Pancreas (tissue), 10 donors: ENCODE results near the gene ZFYVE28. TPM values are rescaled to one million over a fixed set of nuclear protein-coding genes. Genes with fewer than 3 reads are reported as not detected.

Source experiments
- ATAC-seq, 4 donors: fragments of 200-7000 bp; cut with Tn5 transposase; one replicate each; pipeline versions ENCODE4 v1.8.0 to v1.9.1; 2020; ENCODE audit warnings: mild to moderate bottlenecking in 4 of 4, moderate library complexity in 4 of 4
- DNase-seq, 6 donors: peaks; one replicate each; pipeline ENCODE4 v3.0.0-alpha.2; 2020
- FAIRE-seq: peaks from 2 replicates; lab custom pipeline; 2012; peaks lifted over from hg19 to GRCh38; lab: Jason Lieb, UNC
- H3K27ac ChIP-seq, 4 donors: fragments of 200-600 bp; sonication (generic); 1 replicate in 3 of 4; 2 replicates in 1 of 4; pipeline versions ENCODE4 v1.5.0 to v1.8.0; 2020
- H3K27me3 ChIP-seq, 4 donors: fragments of 200-600 bp; one replicate each; pipeline ENCODE4 v1.8.0; 2021
- H3K36me3 ChIP-seq, 3 donors: fragments of 200-600 bp; sonication (generic) in 1 of 3; one replicate each; pipeline versions ENCODE4 v1.5.0 to v1.8.0; 2020 to 2021
- H3K4me1 ChIP-seq, 3 donors: fragments of 200-600 bp; one replicate each; pipeline ENCODE4 v1.8.0; 2021
- H3K4me3 ChIP-seq, 4 donors: fragments of 200-600 bp; sonication (generic) in 2 of 4; one replicate each; pipeline versions ENCODE4 v1.5.0 to v1.8.0; 2020 to 2021
- H3K9me3 ChIP-seq, 4 donors: fragments of 200-600 bp; one replicate each; pipeline ENCODE4 v1.8.0; 2021
- WGBS, 2 donors: extraction: QIAGEN DNeasy Blood & Tissue Kit; methylation state at CpG; one replicate each; pipeline ENCODE4 v1.1.7; 2013; 5-methylcytosine and 5-hydroxymethylcytosine counted together
- intact Hi-C, 3 donors: fragments of 100-400 bp; cut with DNase I; formaldehyde crosslinking; loops; one replicate each; pipeline versions ENCODE4 v1.11.1 to v1.14.2; 2022
- polyA plus RNA-seq, 2 donors: library from polyadenylated mRNA; stranded (reverse); fragments of 200-250 nt; gene quantifications; one replicate each; pipeline ENCODE4 v1.2.3, GENCODE V29; 2013
- total RNA-seq, 6 donors: library from RNA; stranded (reverse); fragmentation: NEBNext Ultra II Directional in 4 of 6; extraction: Animal tissue kit (Norgen Biotek cat#: 25700) in 4 of 6; gene quantifications; one replicate each; pipeline versions ENCODE4 v1.2.1 to v1.2.4, GENCODE V29; 2021 to 2023
- TF ChIP-seq, protein P1 (sequence below), 4 donors: fragments of 200-600 bp; sonication (generic) in 3 of 4; IDR thresholded peaks; one replicate each; pipeline versions ENCODE4 v1.5.0 to v1.8.0; 2021; ENCODE audit warnings: antibody characterized with exemption in 4 of 4
- donor health status: healthy with polysubstance abuse.
- donor health status: DM: no; HTN: no; CAD: no; lungs with moderate emphysema.
- donor health status: DM: no; HTN: no; CAD: no.
- donor health status: control.
- donor health status: control.
- donor health status: Bipolar disorder and iron deficiency.
- donor health status: DM: yes; HTN: yes; CAD: no.
- donor health status: DM: no; HTN: no; CAD: no.
- donor health status: DM: no; HTN: no; CAD: no.
- donor health status: DM: yes; HTN: yes; CAD: no.

The ZFYVE28 gene
- total and polyA plus RNA-seq, 8 donors: 3.8 to 13.4 (median 6.0) TPM

DNA sequence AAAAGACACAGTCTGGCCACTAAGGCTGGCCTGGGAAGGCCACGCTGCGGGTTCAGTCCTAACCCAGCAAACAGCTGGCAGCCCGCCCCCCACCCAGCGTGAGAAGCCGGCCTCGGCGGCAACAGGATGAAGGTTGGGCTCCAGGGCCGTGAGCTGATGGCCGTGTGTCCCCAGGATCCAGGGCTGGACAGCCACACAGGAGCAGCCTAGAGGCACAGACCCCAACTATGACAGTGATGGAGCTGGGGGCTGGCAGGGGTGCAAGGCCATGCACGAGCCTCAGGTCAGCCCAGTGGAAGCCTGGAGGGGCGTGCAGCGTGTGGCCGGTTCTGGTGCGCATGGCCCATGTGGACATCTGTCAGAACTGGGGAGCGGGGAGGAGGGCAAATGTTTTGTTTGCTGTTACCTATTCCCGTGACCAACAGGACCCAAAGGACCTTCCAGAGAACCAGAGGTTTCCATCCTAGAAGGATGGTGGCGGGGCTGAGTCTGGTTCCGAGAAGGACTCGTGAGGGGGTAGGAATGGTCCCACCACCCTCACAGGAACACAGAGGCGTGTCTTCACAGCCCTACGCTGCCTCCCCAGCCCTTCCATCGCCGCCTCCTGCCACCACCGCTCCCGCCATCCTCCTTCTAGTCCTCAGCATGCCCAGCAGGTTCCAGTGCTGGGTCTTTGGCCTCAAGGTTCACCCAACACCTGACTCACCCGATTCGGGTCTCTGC lies 46.5 kb downstream of the ZFYVE28 start:
- TF ChIP-seq, protein P1, sequence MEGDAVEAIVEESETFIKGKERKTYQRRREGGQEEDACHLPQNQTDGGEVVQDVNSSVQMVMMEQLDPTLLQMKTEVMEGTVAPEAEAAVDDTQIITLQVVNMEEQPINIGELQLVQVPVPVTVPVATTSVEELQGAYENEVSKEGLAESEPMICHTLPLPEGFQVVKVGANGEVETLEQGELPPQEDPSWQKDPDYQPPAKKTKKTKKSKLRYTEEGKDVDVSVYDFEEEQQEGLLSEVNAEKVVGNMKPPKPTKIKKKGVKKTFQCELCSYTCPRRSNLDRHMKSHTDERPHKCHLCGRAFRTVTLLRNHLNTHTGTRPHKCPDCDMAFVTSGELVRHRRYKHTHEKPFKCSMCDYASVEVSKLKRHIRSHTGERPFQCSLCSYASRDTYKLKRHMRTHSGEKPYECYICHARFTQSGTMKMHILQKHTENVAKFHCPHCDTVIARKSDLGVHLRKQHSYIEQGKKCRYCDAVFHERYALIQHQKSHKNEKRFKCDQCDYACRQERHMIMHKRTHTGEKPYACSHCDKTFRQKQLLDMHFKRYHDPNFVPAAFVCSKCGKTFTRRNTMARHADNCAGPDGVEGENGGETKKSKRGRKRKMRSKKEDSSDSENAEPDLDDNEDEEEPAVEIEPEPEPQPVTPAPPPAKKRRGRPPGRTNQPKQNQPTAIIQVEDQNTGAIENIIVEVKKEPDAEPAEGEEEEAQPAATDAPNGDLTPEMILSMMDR (IDR thresholded peaks at IDR 0.05): no peak
- Histone ChIP-seq H3K27ac (no peak overlapping the region), H3K4me3 (no peak overlapping the region), H3K27me3 (no peaks in the 10 kb centered on the region), H3K9me3 (no peaks in the 10 kb centered on the region), H3K4me1 (no peaks in the 10 kb centered on the region), H3K36me3 (no peaks in the 10 kb centered on the region)
- DNase-seq: peak in 1 of 6 donors; percentile 26
- ATAC-seq: no peak
- intact Hi-C loops: no loop called here
- 83 to 86% methylated on average over 27 of the region's 27 CpGs for WGBS, 2 donors
- no peak for FAIRE-seq

- Histone ChIP-seq H3K9me3 (no peaks in the 10 kb centered on the region), H3K4me3 (no peak overlapping the region), H3K36me3 (no peaks in the 10 kb centered on the region), H3K27ac (no peak overlapping the region), H3K4me1 (no peaks in the 10 kb centered on the region), H3K27me3 (no peaks in the 10 kb centered on the region)
- TF ChIP-seq, protein P1 (IDR thresholded peaks at IDR 0.05): no peak
- FAIRE-seq (no peak), DNase-seq (no peak), ATAC-seq (no peak)
- 87 to 91% methylated on average over 26 of the region's 26 CpGs for WGBS, 2 donors
- intact Hi-C loops: no loop called here
Observed at GRCh38 chr4:2370597-2371320, 47.7 kb downstream of the ZFYVE28 start.

DNA sequence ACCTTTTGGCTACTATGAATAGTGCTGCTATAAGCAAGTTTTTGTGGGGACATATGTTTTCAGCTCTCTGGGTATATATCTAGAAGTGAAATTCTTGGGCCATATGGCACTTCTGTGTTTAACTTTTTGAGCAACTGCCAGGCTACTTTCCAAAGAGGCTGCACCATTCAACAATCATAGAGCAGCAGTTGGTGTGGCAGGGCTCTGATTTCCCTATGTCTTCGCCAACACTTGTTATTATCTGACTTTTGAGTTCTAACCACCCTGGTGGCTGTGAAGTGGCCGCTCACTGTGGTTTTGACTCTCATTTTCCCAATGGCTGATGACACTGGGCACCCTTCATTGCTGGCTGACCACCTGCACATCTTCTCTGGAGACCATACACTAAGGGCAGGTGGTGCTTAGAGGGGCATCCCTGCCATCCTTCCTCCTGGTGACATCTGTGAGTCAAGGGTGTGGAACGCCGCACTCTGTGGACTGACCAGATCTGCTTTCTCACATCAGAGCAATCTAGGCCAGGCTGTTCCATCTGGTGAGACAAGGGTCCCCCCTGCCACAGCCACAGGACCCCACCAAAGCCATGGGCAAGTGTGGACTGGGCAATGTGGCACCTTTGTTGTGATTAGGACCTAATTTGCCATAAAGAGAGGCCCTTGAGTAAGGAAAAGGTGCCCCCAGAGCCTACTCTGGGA lies 49.6 kb downstream of the ZFYVE28 start:
- Histone ChIP-seq H3K27me3 (no peaks in the 10 kb centered on the region), H3K4me1 (peaks cover 2 to 5% (median 4%) of the 10 kb centered on the region in 3 donors), H3K9me3 (no peaks in the 10 kb centered on the region), H3K4me3 (no peak overlapping the region), H3K27ac (no peak overlapping the region), H3K36me3 (no peaks in the 10 kb centered on the region)
- ATAC-seq (no peak), DNase-seq (no peak), FAIRE-seq (no peak)
- intact Hi-C loops: no loop called here
- WGBS, 2 donors: 97 to 98% methylated on average over 4 of the region's 4 CpGs
- TF ChIP-seq, protein P1 (IDR thresholded peaks at IDR 0.05): no peak

- no peak overlapping the region for H3K27ac ChIP-seq
- ATAC-seq: no peak
- TF ChIP-seq, protein P1 (IDR thresholded peaks at IDR 0.05): no peak
- peaks cover 9 to 16% (median 15%) of the 10 kb centered on the region in 3 donors for H3K4me1 ChIP-seq
- no peak for FAIRE-seq
- no peak overlapping the region for H3K4me3 ChIP-seq
- WGBS, 2 donors: 84 to 87% methylated on average over 7 of the region's 7 CpGs
- no peaks in the 10 kb centered on the region for H3K9me3 ChIP-seq
- no peak for DNase-seq
- intact Hi-C loops: no loop called here
- no peaks in the 10 kb centered on the region for H3K27me3 ChIP-seq
- no peaks in the 10 kb centered on the region for H3K36me3 ChIP-seq
Observed at GRCh38 chr4:2367626-2368025, 50.8 kb downstream of the ZFYVE28 start.
